K562 (cell line): Measurements from ENCODE around the gene C11orf54.

Experiments used
- BRD4 ChIP-seq: fragments of 200-600 bp; sonication (generic); IDR thresholded peaks from 2 replicates; pipeline ENCODE4 v1.6.1; 2017; ENCODE audit warnings: inconsistent platforms
- E2F1 ChIP-seq: sonication (generic); formaldehyde crosslinking; IDR thresholded peaks from 2 replicates; pipeline ENCODE4 v1.8.1; 2023; ENCODE audit warnings: mild to moderate bottlenecking, missing genetic modification reagents, moderate library complexity
- MXD1 ChIP-seq: fragments of 250-450 bp; sonication (Bioruptor Pico); IDR thresholded peaks from 2 replicates; pipeline ENCODE4 v1.8.0; 2021; ENCODE audit warnings: borderline replicate concordance, mild to moderate bottlenecking, moderate library complexity; ENCODE audit not compliant: poor library complexity, severe bottlenecking
- PTRF ChIP-seq: fragments of 450-650 bp; IDR thresholded peaks from 2 replicates; pipeline ENCODE4 v1.6.1; 2016; ENCODE audit warnings: mild to moderate bottlenecking, missing genetic modification characterization, missing compliant biosample characterization
- TAF1 ChIP-seq: IDR thresholded peaks from 2 replicates; pipeline ENCODE4 v1.6.1; 2011; ENCODE audit warnings: mild to moderate bottlenecking, low read length, moderate library complexity; ENCODE audit not compliant: insufficient read depth, control insufficient read depth, severe bottlenecking; ENCODE audit errors: extremely low read depth
- ZBTB33 ChIP-seq: sonication (generic); formaldehyde crosslinking; IDR thresholded peaks from 2 replicates; pipeline ENCODE4 v1.8.1; 2023; ENCODE audit warnings: mild to moderate bottlenecking, missing genetic modification reagents
- ZNF609 ChIP-seq: sonication (generic); formaldehyde crosslinking; IDR thresholded peaks from 2 replicates; pipeline ENCODE4 v1.8.1; 2023; ENCODE audit warnings: missing genetic modification reagents, mild to moderate bottlenecking, borderline replicate concordance
- ZNF644 ChIP-seq: fragments of 200-800 bp; sonication (Bioruptor generic); IDR thresholded peaks from 2 replicates; pipeline ENCODE4 v1.6.1; 2016; ENCODE audit warnings: low read depth, missing genetic modification characterization, missing compliant biosample characterization
- ZNF830 ChIP-seq: fragments of 250-450 bp; sonication (Bioruptor Pico); IDR thresholded peaks from 2 replicates; pipeline ENCODE4 v1.5.0; 2021; ENCODE audit warnings: mild to moderate bottlenecking

GRCh38 chr11:93753241-93753640, 11.8 kb downstream of the C11orf54 start:
- TF ChIP-seq ZNF830 (CRISPR knock-in tag) = no peak
- no peak for TF ChIP-seq TAF1
- TF ChIP-seq PTRF (tag) = no peak
- TF ChIP-seq ZNF609 = no peak
- no peak for TF ChIP-seq BRD4
- TF ChIP-seq MXD1 = no peak
- no peak for TF ChIP-seq ZBTB33 (CRISPR knock-in tag)
- TF ChIP-seq ZNF644 (tag) = no peak
- no peak for TF ChIP-seq E2F1
